ENCODE measurements around the gene TEX9.
"Not testable (repeated sequence)": the region's sequence is repeated elsewhere in the genome, so short reads cannot be mapped to it uniquely, and the experiment has no call there.

TEX9 gene

GRCh38 chr15:56366211-56366610 is 985 bp downstream of the TEX9 start:
- no peak overlapping the region for H3K27ac ChIP-seq (ENCODE audit: low read depth, low read length)
- 0 out of 2 replicates have a peak, but pooled peaks cover 10% of the 10 kb centered on the region for H3K9me3 ChIP-seq (ENCODE audit: insufficient read depth, low read depth, low read length)
- H3K36me3 ChIP-seq (ENCODE audit: insufficient read depth, low read length) = no peaks in the 10 kb centered on the region
- H3K4me3 ChIP-seq (ENCODE audit: low read length) = peak overlapping the region; percentile 80
- WGBS = 6% methylated on average over 2 of the region's 2 CpGs
- 0 out of 2 replicates have a peak overlapping the region, but pooled peaks have one; percentile 73 for H3K9ac ChIP-seq (ENCODE audit: low read depth, low read length)
- no peaks in the 10 kb centered on the region for H3K27me3 ChIP-seq (ENCODE audit: insufficient read depth, low read length)
- H3K4me1 ChIP-seq (ENCODE audit: insufficient read depth, low read length) = peaks cover 16% of the 10 kb centered on the region; the same call in 1 of the 2 replicates

DNA sequence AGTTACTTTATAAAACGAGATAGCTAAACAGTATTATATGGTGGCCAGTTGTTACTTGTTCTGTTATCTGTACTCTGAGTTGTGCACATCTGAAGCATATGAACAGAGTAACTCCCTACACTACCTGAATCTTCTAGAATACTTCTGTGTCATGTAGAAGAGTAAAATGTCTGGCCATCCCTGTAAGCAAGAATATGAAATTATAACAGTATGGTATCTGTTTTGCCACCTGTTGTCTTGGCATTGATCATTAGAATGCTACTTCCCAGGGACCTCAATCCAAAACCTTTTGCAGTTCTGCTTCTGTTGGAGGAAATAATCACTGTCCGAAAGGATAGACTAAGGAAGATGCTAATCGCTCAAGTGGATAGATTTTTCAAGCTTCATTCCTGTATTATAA is 1.9 kb downstream of the TEX9 start:
- Histone ChIP-seq H3K9ac (ENCODE audit: low read depth, low read length) (no peak overlapping the region), H3K27me3 (ENCODE audit: insufficient read depth, low read length) (no peaks in the 10 kb centered on the region), H3K9me3 (ENCODE audit: insufficient read depth, low read depth, low read length) (0 out of 2 replicates have a peak, but pooled peaks cover 4% of the 10 kb centered on the region), H3K4me3 (ENCODE audit: low read length) (peak overlapping the region; percentile 80; the same call in 1 of the 2 replicates), H3K27ac (ENCODE audit: low read depth, low read length) (no peak overlapping the region), H3K4me1 (ENCODE audit: insufficient read depth, low read length) (peaks cover 16% of the 10 kb centered on the region; the same call in 1 of the 2 replicates), H3K36me3 (ENCODE audit: insufficient read depth, low read length) (no peaks in the 10 kb centered on the region)
- WGBS = 94% methylated on average over 3 of the region's 3 CpGs

DNA sequence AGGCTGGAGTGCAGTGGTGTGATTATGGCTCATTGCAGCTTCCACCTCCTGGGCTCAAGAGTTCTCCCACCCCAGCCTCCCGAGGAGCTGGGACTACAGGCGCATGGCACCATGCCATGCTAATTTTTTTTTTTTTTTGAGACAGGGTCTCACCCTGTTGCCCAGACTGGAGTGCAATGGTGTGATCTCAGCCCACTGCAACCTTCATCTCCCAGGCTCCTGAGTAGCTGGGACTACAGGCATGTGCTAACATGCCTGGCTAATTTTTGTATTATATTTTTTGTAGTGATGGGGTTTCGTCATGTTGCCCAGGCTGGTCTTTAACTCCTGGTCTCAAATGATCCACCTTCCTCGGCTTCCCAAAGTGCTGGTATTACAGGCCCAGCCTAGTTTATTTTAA is 4.0 kb downstream of the TEX9 start:
- Histone ChIP-seq H3K9ac (ENCODE audit: low read depth, low read length) (no peak overlapping the region), H3K27ac (ENCODE audit: low read depth, low read length) (no peak overlapping the region), H3K27me3 (ENCODE audit: insufficient read depth, low read length) (no peaks in the 10 kb centered on the region), H3K4me3 (ENCODE audit: low read length) (no peak overlapping the region), H3K9me3 (ENCODE audit: insufficient read depth, low read depth, low read length) (no peaks in the 10 kb centered on the region), H3K36me3 (ENCODE audit: insufficient read depth, low read length) (no peaks in the 10 kb centered on the region), H3K4me1 (ENCODE audit: insufficient read depth, low read length) (peaks cover 16% of the 10 kb centered on the region; the same call in 1 of the 2 replicates)
- WGBS = 92% methylated on average over 4 of the region's 4 CpGs

DNA sequence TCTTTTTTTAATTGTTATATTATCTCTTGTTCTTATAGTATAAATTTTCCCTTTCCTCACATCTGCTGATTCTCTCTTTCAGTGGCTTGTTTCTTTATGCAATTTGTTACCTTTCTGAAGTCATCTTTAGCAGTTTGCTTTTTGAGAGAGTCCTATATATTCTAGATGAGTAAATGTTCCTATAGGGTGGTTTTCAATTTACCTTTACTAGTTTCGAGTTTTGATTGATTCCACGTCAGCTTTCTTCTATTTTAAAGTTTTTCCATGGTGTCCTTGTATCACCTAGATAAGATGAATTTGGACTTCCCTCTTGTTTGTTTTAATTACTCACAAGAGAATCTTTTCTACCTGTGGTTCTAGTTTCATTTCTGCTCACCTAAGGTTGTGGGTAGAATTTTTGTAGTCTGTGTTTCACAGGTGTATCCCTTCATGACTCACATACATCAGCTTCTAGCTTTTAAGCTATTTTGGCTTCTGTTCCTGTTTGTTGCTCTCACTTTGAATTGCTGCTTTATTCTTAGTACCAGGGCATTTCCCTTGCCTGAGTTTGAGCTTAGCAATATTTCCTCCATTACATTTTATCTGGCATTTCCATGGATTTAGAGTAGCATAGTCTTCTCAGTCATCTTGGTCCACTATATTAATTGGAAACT is 6.4 kb downstream of the TEX9 start:
- WGBS = 94% methylated on average over 2 of the region's 2 CpGs
- H3K4me1 ChIP-seq (ENCODE audit: insufficient read depth, low read length) = 0 out of 2 replicates have a peak, but pooled peaks cover 2% of the 10 kb centered on the region
- H3K9me3 ChIP-seq (ENCODE audit: insufficient read depth, low read depth, low read length) = no peaks in the 10 kb centered on the region
- H3K36me3 ChIP-seq (ENCODE audit: insufficient read depth, low read length) = no peaks in the 10 kb centered on the region
- H3K27ac ChIP-seq (ENCODE audit: low read depth, low read length) = no peak overlapping the region
- no peaks in the 10 kb centered on the region for H3K27me3 ChIP-seq (ENCODE audit: insufficient read depth, low read length)
- no peak overlapping the region for H3K4me3 ChIP-seq (ENCODE audit: low read length)
- H3K9ac ChIP-seq (ENCODE audit: low read depth, low read length) = no peak overlapping the region

DNA sequence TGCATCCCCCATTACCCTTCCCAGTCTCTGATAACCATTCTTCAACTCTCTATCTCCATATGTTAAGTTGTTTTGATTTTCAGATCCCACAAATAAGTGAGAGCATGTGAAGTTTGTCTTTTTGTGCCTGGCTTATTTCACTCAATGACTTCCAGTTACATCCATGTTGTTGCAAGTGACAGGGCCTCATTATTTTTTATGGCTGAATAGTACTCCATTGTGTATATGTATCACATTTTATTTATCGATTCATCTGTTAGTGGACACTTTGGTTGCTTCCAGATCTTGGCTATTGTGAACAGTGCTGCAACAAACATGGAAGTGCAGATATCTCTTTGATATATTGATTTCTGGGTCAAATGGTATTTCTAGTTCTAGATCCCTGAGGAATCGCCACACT is 9.5 kb downstream of the TEX9 start:
- H3K27ac ChIP-seq (ENCODE audit: low read depth, low read length); H3K4me3 ChIP-seq (ENCODE audit: low read length); H3K9me3 ChIP-seq (ENCODE audit: insufficient read depth, low read depth, low read length); H3K4me1 ChIP-seq (ENCODE audit: insufficient read depth, low read length); H3K27me3 ChIP-seq (ENCODE audit: insufficient read depth, low read length); H3K36me3 ChIP-seq (ENCODE audit: insufficient read depth, low read length); H3K9ac ChIP-seq (ENCODE audit: low read depth, low read length): not testable (repeated sequence)
- WGBS = 100% methylated on average over 1 of the region's 2 CpGs

GRCh38 chr15:56377822-56378221 is 12.6 kb downstream of the TEX9 start:
- H3K4me1 ChIP-seq (ENCODE audit: insufficient read depth, low read length); H3K27me3 ChIP-seq (ENCODE audit: insufficient read depth, low read length); H3K36me3 ChIP-seq (ENCODE audit: insufficient read depth, low read length); H3K4me3 ChIP-seq (ENCODE audit: low read length); H3K9me3 ChIP-seq (ENCODE audit: insufficient read depth, low read depth, low read length); H3K9ac ChIP-seq (ENCODE audit: low read depth, low read length); H3K27ac ChIP-seq (ENCODE audit: low read depth, low read length): not testable (repeated sequence)
- WGBS = 93% methylated on average over 2 of the region's 2 CpGs

GRCh38 chr15:56383010-56383409 is 17.8 kb downstream of the TEX9 start:
- Histone ChIP-seq H3K9me3 (ENCODE audit: insufficient read depth, low read depth, low read length) (peaks cover 2% of the 10 kb centered on the region; the same call in 1 of the 2 replicates), H3K4me3 (ENCODE audit: low read length) (no peak overlapping the region), H3K9ac (ENCODE audit: low read depth, low read length) (no peak overlapping the region), H3K36me3 (ENCODE audit: insufficient read depth, low read length) (no peaks in the 10 kb centered on the region), H3K27me3 (ENCODE audit: insufficient read depth, low read length) (no peaks in the 10 kb centered on the region), H3K27ac (ENCODE audit: low read depth, low read length) (no peak overlapping the region), H3K4me1 (ENCODE audit: insufficient read depth, low read length) (no peaks in the 10 kb centered on the region)
- 95% methylated on average over 3 of the region's 3 CpGs for WGBS

- WGBS = 81% methylated on average over 1 of the region's 3 CpGs
- no peak overlapping the region for H3K27ac ChIP-seq (ENCODE audit: low read depth, low read length)
- peaks cover 2% of the 10 kb centered on the region; the same call in 1 of the 2 replicates for H3K9me3 ChIP-seq (ENCODE audit: insufficient read depth, low read depth, low read length)
- H3K4me3 ChIP-seq (ENCODE audit: low read length) = no peak overlapping the region
- H3K36me3 ChIP-seq (ENCODE audit: insufficient read depth, low read length) = no peaks in the 10 kb centered on the region
- H3K9ac ChIP-seq (ENCODE audit: low read depth, low read length) = no peak overlapping the region
- H3K27me3 ChIP-seq (ENCODE audit: insufficient read depth, low read length) = no peaks in the 10 kb centered on the region
- no peaks in the 10 kb centered on the region for H3K4me1 ChIP-seq (ENCODE audit: insufficient read depth, low read length)
Observed at GRCh38 chr15:56385908-56386307, 20.7 kb downstream of the TEX9 start.

DNA sequence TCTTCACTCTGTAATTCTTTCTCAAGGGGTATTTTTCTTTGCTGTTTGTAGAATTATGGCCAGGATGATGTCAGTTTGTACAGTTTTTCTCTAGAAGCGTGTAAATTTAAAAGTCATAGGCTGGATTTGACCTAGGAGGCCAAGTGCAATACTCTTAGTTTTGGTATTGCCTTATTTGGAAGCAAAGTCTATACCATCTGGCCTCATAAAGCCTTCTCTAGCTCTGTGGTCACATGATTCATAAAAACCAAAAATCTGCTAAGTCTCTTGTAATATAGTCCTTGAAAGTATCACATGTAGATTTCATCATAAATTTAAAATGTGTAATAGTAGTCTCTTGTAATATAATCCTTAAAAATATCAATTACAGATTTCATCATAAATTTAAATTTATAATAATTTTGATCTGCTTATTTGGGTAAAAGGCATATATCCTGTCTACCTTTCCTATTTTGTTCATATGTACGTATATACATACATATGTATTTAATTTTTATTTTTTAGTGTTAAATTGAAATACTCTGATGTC is 25.6 kb downstream of the TEX9 start:
- no peaks in the 10 kb centered on the region for H3K36me3 ChIP-seq (ENCODE audit: insufficient read depth, low read length)
- no peak overlapping the region for H3K27ac ChIP-seq (ENCODE audit: low read depth, low read length)
- no peaks in the 10 kb centered on the region for H3K9me3 ChIP-seq (ENCODE audit: insufficient read depth, low read depth, low read length)
- WGBS = 96% methylated on average over 1 of the region's 2 CpGs
- no peaks in the 10 kb centered on the region for H3K27me3 ChIP-seq (ENCODE audit: insufficient read depth, low read length)
- H3K4me1 ChIP-seq (ENCODE audit: insufficient read depth, low read length) = no peaks in the 10 kb centered on the region
- H3K4me3 ChIP-seq (ENCODE audit: low read length) = no peak overlapping the region
- H3K9ac ChIP-seq (ENCODE audit: low read depth, low read length) = no peak overlapping the region

DNA sequence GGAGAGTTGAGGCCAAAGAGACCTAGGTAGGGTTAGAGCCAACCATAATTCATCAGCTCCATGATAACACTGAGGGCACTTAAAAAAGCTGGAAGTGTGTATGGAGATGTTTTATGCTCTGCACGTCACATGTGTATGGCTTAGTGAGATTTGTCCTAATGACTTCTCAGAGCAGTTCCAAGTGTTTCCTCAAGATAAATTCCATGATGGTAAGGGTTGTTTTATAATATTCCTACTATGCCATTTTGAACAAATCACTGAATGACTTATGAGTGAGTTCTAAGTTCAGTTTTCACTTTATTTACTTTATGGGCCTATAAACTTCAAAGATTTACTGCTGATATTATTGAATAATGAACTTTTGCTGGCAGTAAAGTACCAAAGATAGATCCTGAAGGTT is 28.1 kb downstream of the TEX9 start:
- peaks cover under 1% of the 10 kb centered on the region; the same call in 1 of the 2 replicates for H3K36me3 ChIP-seq (ENCODE audit: insufficient read depth, low read length)
- no peaks in the 10 kb centered on the region for H3K27me3 ChIP-seq (ENCODE audit: insufficient read depth, low read length)
- peaks cover 2% of the 10 kb centered on the region; the same call in 1 of the 2 replicates for H3K9me3 ChIP-seq (ENCODE audit: insufficient read depth, low read depth, low read length)
- no peak overlapping the region for H3K9ac ChIP-seq (ENCODE audit: low read depth, low read length)
- H3K27ac ChIP-seq (ENCODE audit: low read depth, low read length) = no peak overlapping the region
- H3K4me3 ChIP-seq (ENCODE audit: low read length) = no peak overlapping the region
- H3K4me1 ChIP-seq (ENCODE audit: insufficient read depth, low read length) = no peaks in the 10 kb centered on the region
- 100% methylated on average over 1 of the region's 1 CpG for WGBS

- 100% methylated on average over 1 of the region's 1 CpG for WGBS
- no peak overlapping the region for H3K27ac ChIP-seq (ENCODE audit: low read depth, low read length)
Observed at GRCh38 chr15:56394909-56395308, 29.7 kb downstream of the TEX9 start.

More at GRCh38 chr15:56394909-56395308, 29.7 kb downstream of the TEX9 start:
- H3K36me3 ChIP-seq (ENCODE audit: insufficient read depth, low read length) = peaks cover 5% of the 10 kb centered on the region; the same call in 1 of the 2 replicates
- no peaks in the 10 kb centered on the region for H3K27me3 ChIP-seq (ENCODE audit: insufficient read depth, low read length)
- no peak overlapping the region for H3K9ac ChIP-seq (ENCODE audit: low read depth, low read length)
- H3K4me1 ChIP-seq (ENCODE audit: insufficient read depth, low read length) = no peaks in the 10 kb centered on the region
- no peak overlapping the region for H3K4me3 ChIP-seq (ENCODE audit: low read length)
- peaks cover 5% of the 10 kb centered on the region; the same call in 1 of the 2 replicates for H3K9me3 ChIP-seq (ENCODE audit: insufficient read depth, low read depth, low read length)

All from HUES64 (cell line).